Measurements from ENCODE around the gene L3MBTL2.
"Not testable (repeated sequence)": the region's sequence is repeated elsewhere in the genome, so short reads cannot be mapped to it uniquely, and the experiment has no call there.

The L3MBTL2 gene

GRCh38 chr22:41241133-41241676 is 36.1 kb downstream of the L3MBTL2 start:
- DNase-seq (ENCODE audit: low spot score in 2 of 2) (no peak), ATAC-seq (ENCODE audit: low read depth) (no peak)
- Mint-ChIP-seq H3K9me3 (no peaks in the 10 kb centered on the region), H3K36me3 (no peaks in the 10 kb centered on the region), H3K4me1 (peaks cover 9% of the 10 kb centered on the region), H3K27ac (no peak overlapping the region), H3K27me3 (no peaks in the 10 kb centered on the region), H3K4me3 (no peak overlapping the region)

DNA sequence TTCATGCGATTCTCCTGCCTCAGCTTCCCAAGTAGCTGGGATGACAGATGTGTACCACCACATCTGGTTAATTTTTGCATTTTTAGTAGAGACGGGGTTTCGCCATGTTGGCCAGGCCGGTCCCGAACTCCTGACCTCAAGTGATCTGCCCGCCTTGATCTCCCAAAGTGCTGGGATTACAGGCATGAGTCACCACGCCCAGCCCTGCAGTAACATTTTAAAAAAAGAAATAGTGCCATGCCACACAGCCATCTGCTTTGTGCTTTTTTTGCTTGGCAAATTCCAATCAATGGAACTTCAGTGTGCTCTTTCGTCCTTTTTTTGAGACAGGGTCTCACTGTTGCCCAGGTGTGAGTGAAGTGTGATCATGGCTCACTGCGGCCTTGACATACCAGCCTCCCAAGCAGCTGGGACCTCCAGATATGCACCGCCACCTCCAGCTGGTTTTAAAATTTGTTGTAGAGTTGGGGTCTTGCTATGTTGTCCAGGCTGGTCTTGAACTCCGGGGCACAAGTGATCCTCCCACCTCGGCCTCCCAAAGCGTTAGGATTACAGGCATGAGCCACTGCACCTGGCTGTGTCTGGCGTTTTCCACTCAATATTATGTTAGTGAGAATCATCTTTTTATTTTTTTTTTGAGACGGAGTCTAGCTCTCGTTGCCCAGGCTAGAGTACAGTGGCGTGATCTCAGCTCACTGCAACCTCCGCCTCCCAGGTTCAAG is 37.4 kb downstream of the L3MBTL2 start:
- DNase-seq (ENCODE audit: low spot score in 2 of 2) = no peak
- Mint-ChIP-seq H3K4me1 (peaks cover 3% of the 10 kb centered on the region), H3K27me3 (no peaks in the 10 kb centered on the region), H3K36me3 (peaks cover 3% of the 10 kb centered on the region), H3K9me3 (no peaks in the 10 kb centered on the region), H3K27ac (no peak overlapping the region), H3K4me3 (no peak overlapping the region)
- ATAC-seq (ENCODE audit: low read depth) = no peak

GRCh38 chr22:41243361-41243760 is 38.2 kb downstream of the L3MBTL2 start:
- no peaks in the 10 kb centered on the region for H3K9me3 Mint-ChIP-seq
- no peak for DNase-seq (ENCODE audit: low spot score in 2 of 2)
- peaks cover 3% of the 10 kb centered on the region for H3K4me1 Mint-ChIP-seq
- H3K27ac Mint-ChIP-seq = no peak overlapping the region
- no peak for ATAC-seq (ENCODE audit: low read depth)
- no peak overlapping the region for H3K4me3 Mint-ChIP-seq
- no peaks in the 10 kb centered on the region for H3K27me3 Mint-ChIP-seq
- peaks cover 6% of the 10 kb centered on the region for H3K36me3 Mint-ChIP-seq

GRCh38 chr22:41245917-41246499 is 40.9 kb downstream of the L3MBTL2 start:
- ATAC-seq (ENCODE audit: low read depth) (no peak), DNase-seq (ENCODE audit: low spot score in 2 of 2) (no peak)
- Mint-ChIP-seq H3K4me1 (no peaks in the 10 kb centered on the region), H3K9me3 (no peaks in the 10 kb centered on the region), H3K4me3 (no peak overlapping the region), H3K36me3 (peaks cover 16% of the 10 kb centered on the region), H3K27me3 (no peaks in the 10 kb centered on the region), H3K27ac (no peak overlapping the region)

DNA sequence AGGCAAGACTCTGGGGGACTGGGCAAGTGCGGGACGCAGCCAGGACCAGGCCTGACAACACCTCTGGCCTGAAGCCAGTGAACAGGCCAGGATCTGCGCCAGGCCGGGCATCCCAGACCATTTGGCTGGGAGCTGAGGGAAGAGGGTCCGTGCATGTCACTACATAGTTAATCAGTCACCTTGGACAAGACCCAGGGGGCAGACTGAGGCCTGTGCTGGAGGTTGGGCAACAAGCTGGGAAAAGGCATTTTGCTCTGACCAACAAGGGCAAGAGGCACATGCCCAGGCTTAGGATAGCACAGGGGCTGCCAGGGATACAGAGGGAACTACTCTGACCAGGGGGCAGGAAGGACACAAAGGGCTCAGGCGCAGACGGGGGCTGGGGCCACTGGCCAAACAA is 42.6 kb downstream of the L3MBTL2 start:
- Mint-ChIP-seq H3K27me3 (no peaks in the 10 kb centered on the region), H3K9me3 (no peaks in the 10 kb centered on the region), H3K27ac (no peak overlapping the region), H3K36me3 (peaks cover 20% of the 10 kb centered on the region), H3K4me3 (no peak overlapping the region), H3K4me1 (no peaks in the 10 kb centered on the region)
- DNase-seq (ENCODE audit: low spot score in 2 of 2) (no peak), ATAC-seq (ENCODE audit: low read depth) (no peak)

DNA sequence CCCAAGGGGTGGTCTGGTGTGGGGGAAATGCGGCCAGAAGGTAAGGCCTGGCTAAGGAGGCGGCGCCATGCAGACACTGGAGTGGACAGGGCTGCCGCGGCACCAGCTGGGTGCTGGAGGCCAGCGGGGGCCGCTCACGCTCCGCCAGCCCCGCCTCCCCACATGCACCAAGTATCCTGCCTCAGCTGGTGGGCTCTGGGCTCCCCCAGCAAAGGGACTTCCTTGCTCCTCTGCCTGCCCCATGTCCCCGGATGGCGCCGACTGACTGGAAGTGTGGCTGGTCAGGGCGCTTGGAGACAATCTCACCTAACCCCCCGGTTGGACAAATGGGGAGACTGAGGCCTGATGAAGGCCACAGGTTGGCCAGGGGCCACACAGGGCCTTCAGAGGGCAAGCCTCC is 43.2 kb downstream of the L3MBTL2 start:
- no peaks in the 10 kb centered on the region for H3K9me3 Mint-ChIP-seq
- no peak overlapping the region for H3K4me3 Mint-ChIP-seq
- no peak overlapping the region for H3K27ac Mint-ChIP-seq
- H3K4me1 Mint-ChIP-seq = no peaks in the 10 kb centered on the region
- H3K27me3 Mint-ChIP-seq = no peaks in the 10 kb centered on the region
- ATAC-seq (ENCODE audit: low read depth) (no peak), DNase-seq (ENCODE audit: low spot score in 2 of 2) (no peak)
- peaks cover 20% of the 10 kb centered on the region for H3K36me3 Mint-ChIP-seq

GRCh38 chr22:41248758-41249157 is 43.6 kb downstream of the L3MBTL2 start:
- no peaks in the 10 kb centered on the region for H3K9me3 Mint-ChIP-seq
- H3K27me3 Mint-ChIP-seq = no peaks in the 10 kb centered on the region
- H3K4me1 Mint-ChIP-seq = no peaks in the 10 kb centered on the region
- H3K27ac Mint-ChIP-seq = no peak overlapping the region
- DNase-seq (ENCODE audit: low spot score in 2 of 2) (no peak), ATAC-seq (ENCODE audit: low read depth) (no peak)
- no peak overlapping the region for H3K4me3 Mint-ChIP-seq
- H3K36me3 Mint-ChIP-seq = peaks cover 20% of the 10 kb centered on the region

GRCh38 chr22:41249442-41249841 is 44.3 kb downstream of the L3MBTL2 start:
- Mint-ChIP-seq H3K27ac (no peak overlapping the region), H3K27me3 (no peaks in the 10 kb centered on the region), H3K4me1 (peaks cover 2% of the 10 kb centered on the region), H3K9me3 (no peaks in the 10 kb centered on the region), H3K36me3 (peaks cover 24% of the 10 kb centered on the region), H3K4me3 (no peak overlapping the region)
- DNase-seq (ENCODE audit: low spot score in 2 of 2) = no peak
- no peak for ATAC-seq (ENCODE audit: low read depth)

DNA sequence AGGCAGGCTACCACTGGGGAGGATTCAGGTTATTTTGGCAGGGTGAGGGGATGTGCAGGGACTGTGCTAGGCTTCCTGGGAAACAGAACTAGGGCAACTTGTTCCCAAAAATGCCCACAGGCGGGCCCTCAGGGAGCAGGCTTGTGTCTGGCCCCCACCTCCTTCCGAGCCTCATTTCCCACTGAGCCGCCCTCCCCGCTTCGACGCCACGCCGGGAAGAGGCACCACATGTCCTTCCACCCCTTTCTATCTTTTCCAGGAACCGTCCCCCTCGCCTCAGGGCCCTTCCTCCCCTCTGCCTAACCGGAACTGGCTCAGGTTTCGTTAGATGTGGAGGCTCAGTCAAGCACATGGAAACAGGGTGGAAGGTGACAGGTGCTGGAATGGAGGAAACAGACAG is 45.0 kb downstream of the L3MBTL2 start:
- Mint-ChIP-seq H3K9me3 (no peaks in the 10 kb centered on the region), H3K36me3 (peaks cover 28% of the 10 kb centered on the region), H3K4me3 (no peak overlapping the region), H3K27ac (no peak overlapping the region), H3K27me3 (no peaks in the 10 kb centered on the region), H3K4me1 (peaks cover 2% of the 10 kb centered on the region)
- DNase-seq (ENCODE audit: low spot score in 2 of 2) = no peak
- ATAC-seq (ENCODE audit: low read depth) = no peak

DNA sequence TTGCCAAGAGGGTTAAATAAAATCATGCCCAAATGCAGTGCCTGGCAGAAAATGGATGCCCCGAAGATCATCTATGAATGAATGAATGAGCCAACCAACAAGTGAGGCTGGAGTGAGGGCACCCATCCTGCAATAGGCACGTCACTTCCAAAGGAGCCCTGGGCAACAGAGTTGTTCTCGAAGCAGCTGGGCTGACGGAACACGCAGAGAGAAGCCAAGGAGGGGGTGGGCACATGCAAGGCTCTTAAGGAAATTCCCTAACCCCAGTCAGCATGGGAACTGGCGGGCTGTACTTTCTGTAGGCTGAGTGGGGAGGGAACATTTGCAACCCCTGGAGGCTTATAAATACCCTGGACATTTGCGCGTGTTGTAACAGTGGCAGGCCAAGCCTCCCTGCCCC is 47.3 kb downstream of the L3MBTL2 start:
- H3K36me3 Mint-ChIP-seq = peaks cover 35% of the 10 kb centered on the region

DNA sequence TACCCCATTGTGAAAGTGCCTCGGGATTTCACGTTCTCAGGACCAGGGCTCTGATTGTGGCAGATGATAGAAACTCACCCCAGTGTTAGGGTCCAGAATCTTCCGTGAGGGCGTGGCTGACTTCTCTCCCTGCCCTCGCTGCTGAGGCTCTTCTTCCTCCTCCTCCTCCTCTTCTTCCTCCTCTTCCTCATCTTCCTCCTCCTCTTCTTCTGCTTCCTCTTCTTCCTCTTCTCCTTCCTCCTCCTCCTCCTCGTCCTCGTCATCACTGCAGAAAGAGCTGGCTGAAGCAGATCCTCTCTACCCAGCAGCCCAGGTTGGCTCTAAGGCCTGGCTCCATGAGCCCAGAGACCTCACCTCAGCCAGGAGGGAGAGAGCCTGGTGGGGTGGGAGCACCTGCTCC is 49.1 kb downstream of the L3MBTL2 start:
- Mint-ChIP-seq H3K4me1 (peaks cover 2% of the 10 kb centered on the region), H3K9me3 (no peaks in the 10 kb centered on the region), H3K4me3 (no peak overlapping the region), H3K27ac (peak overlapping the region; percentile 68), H3K27me3 (no peaks in the 10 kb centered on the region), H3K36me3 (peaks cover 39% of the 10 kb centered on the region)
- no peak for DNase-seq (ENCODE audit: low spot score in 2 of 2)
- ATAC-seq (ENCODE audit: low read depth) = no peak

More for the DNA sequence above, 47.3 kb downstream of the L3MBTL2 start:
- Mint-ChIP-seq H3K27ac (no peak overlapping the region), H3K9me3 (no peaks in the 10 kb centered on the region), H3K27me3 (no peaks in the 10 kb centered on the region), H3K4me3 (no peak overlapping the region), H3K4me1 (peaks cover 2% of the 10 kb centered on the region)
- DNase-seq (ENCODE audit: low spot score in 2 of 2) (no peak), ATAC-seq (ENCODE audit: low read depth) (no peak)

DNA sequence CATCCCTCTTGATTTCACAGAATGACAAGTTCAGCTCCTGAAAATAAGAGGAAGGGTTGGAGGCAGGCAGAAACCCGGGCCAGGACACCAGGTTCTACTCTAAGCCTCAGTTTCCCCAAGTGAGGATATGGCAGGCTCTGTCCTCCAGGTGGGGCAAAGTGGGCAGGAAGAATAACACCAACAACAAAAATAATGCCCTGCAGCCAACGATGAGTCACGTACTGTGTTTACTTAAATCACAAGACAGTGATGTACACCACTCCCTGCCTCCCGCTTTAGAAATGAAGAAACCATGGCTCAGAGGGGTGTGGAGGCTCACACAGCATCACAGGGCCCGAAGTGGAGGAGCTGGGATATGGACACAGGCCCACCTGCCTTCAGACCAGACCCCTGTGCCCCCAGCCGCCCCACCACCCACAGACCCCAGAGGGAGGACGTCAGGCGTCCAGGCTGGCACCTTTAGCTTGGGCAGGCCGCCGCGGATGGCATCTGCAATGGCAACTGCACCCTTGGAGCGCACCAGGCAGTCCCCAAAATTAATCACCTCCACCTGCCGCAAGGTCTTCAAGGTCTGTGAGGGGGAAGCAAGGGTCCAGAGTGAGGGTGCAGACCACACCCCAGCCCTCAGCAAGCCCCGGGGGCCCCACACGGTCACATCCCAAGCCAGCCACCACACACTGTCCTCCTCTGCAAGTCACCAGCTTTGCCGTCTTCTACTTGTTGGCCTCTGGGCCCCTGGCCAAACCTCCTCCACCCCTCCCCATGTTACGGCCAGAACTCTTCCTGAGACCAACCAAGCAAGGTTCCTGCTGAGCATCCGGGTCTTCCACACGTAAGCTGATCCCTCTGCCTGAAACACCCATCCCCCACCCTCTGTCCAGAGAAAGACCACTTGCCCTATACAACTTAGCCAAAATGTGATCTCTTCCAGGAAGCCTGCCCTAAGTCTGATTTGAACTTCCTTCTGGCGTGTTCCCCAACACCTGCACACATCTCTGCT is 51.4 kb downstream of the L3MBTL2 start:
- no peak overlapping the region for H3K4me3 Mint-ChIP-seq
- H3K36me3 Mint-ChIP-seq = peaks cover 28% of the 10 kb centered on the region
- peaks cover 2% of the 10 kb centered on the region for H3K4me1 Mint-ChIP-seq
- no peaks in the 10 kb centered on the region for H3K27me3 Mint-ChIP-seq
- DNase-seq (ENCODE audit: low spot score in 2 of 2) (no peak), ATAC-seq (ENCODE audit: low read depth) (no peak)
- no peak overlapping the region for H3K27ac Mint-ChIP-seq
- no peaks in the 10 kb centered on the region for H3K9me3 Mint-ChIP-seq

DNA sequence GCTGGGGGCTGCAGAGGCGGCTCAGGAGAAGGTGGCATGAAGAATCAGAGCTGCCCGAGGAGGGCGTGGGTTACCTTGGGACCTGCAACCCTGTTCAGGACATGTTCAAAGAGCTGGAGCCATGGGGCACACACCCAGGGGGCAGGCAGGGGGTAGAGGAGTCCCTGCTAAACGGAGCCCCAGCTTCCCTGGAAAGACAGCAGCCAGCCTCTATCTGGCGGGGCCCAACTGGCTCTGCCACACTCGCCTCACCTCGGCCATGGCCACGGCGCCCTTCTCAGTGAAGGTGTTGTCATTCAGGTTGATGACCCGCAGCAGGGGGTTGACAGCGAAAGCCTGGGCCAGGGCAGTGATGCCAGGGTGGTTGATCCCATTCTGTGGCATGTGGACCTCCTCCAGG is 52.6 kb downstream of the L3MBTL2 start:
- Mint-ChIP-seq H3K4me3 (no peak overlapping the region), H3K4me1 (peaks cover 2% of the 10 kb centered on the region), H3K36me3 (peaks cover 31% of the 10 kb centered on the region), H3K27me3 (no peaks in the 10 kb centered on the region), H3K9me3 (no peaks in the 10 kb centered on the region), H3K27ac (no peak overlapping the region)
- ATAC-seq (ENCODE audit: low read depth) = no peak
- DNase-seq (ENCODE audit: low spot score in 2 of 2) = no peak

- DNase-seq (ENCODE audit: low spot score in 2 of 2); ATAC-seq (ENCODE audit: low read depth); H3K27ac Mint-ChIP-seq; H3K27me3 Mint-ChIP-seq; H3K4me1 Mint-ChIP-seq; H3K9me3 Mint-ChIP-seq; H3K4me3 Mint-ChIP-seq: not testable (repeated sequence)
- H3K36me3 Mint-ChIP-seq = peaks cover 30% of the 10 kb centered on the region
These were observed 54.6 kb downstream of the L3MBTL2 start for GRCh38 chr22:41259756-41260155.
